ENCODE measurements around the gene CDCP2.

CDCP2 gene

DNA sequence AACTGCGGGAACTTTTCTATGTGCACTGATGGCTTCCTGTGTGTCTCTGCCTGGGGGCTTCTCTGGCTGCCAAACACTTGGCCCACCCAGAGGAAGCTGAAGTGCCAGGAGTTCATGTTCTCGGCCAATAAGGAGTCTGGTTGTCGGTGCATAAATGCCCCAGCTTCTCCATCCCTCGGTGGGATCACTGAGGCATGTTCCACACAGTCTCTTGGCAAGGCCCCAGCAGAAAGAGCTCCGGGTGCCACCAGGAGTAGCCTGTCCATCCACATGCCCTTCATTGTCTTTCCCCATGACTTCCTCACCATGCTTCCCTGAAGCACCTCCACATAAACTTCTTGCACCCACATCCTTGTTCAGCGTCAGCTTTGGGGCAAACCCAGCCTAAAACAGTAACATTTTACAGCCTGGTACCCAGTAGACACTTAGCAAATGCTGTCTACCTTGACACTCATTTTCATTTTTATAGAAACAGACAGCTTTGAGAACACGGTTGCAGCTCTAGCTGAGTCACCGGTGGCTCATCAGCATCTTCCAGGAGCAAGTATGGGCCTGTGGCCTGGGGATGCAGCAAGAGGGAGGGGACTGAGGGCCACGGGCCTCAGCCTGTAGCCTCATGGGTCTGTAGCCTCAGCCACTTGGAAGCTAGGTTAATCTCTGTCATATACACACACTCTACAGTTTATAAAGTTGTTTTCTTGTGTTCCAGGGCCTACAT, 14.8 kb upstream of the CDCP2 start:
- DNase-seq, result no peak

DNA sequence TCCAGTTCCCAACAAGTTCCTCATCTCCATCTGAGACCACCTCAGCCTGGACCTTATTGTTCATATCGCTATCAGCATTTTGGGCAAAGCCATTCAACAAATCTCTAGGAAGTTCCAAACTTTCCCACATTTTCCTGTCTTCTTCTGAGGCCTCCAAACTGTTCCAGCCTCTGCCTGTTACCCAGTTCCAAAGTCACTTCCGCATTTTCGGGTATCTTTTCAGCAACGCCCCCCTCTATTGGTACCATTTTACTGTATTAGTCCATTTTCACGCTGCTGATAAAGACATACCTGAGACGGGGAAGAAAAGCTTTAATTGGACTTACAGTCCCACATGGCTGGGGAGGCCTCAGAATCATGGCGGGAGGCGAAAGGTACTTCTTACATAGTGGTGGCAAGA, 13.6 kb upstream of the CDCP2 start:
- DNase-seq, result peak in 1 of 2 donors; percentile 29

DNA sequence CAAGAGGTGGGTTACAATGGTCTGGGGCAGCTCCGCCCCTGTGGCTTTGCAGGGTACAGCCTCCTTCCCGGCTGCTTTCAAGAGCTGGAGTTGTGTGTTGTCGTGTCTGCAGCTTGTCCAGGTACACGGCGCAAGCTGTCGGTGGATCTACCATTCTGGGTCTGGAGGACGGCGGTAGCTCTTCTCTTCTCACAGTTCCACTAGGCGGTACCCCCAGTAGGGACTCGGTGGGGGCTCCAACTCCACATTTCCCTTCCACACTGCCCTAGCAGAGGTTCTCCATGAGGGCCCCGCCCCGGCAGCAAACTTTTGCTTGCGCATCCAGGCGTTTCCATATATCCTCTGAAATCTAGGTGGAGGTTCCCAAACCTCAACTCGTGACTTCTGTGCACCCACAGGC, 12.3 kb upstream of the CDCP2 start:
- no peak for DNase-seq

DNA sequence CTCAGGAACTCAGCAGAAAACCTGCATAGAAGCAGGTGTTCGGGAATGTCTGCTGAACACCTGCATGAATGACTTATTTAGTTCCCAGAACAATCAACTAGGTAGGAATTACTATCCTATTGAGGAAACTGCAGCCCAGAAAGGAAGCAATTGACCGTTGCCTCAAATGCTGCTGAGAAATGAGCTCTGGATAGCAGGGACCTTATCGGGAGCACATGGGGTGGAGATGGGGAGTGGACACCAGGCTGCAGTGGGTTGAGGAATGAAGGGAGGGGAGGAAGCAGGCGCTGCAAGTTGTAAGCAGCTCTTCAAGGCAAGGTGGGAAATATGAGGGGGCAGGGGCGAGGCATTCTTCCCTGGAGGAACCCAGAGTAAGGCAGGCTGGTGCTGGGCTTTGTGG, 10.8 kb upstream of the CDCP2 start:
- DNase-seq, result no peak

DNA sequence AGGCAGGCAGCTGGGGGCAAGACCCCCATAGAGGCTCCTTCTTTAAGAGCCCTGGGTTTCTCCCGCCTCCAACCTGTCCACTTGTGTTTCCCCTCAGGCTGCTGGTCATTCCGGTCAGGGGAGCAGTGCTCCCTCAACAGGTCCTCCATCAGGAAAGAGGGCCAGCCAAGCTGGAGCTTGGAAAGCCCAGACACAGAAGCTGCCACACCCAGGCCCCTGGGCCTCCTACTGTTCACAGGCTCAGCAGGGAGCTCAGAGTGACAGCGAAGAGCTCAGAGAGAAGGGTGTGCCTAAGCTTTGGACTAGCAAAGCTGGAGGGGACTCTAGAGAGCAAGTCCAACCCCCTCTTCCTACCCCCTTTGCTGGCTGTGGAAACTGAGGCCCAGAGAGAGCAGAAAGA, 10.3 kb upstream of the CDCP2 start:
- DNase-seq, result no peak

DNA sequence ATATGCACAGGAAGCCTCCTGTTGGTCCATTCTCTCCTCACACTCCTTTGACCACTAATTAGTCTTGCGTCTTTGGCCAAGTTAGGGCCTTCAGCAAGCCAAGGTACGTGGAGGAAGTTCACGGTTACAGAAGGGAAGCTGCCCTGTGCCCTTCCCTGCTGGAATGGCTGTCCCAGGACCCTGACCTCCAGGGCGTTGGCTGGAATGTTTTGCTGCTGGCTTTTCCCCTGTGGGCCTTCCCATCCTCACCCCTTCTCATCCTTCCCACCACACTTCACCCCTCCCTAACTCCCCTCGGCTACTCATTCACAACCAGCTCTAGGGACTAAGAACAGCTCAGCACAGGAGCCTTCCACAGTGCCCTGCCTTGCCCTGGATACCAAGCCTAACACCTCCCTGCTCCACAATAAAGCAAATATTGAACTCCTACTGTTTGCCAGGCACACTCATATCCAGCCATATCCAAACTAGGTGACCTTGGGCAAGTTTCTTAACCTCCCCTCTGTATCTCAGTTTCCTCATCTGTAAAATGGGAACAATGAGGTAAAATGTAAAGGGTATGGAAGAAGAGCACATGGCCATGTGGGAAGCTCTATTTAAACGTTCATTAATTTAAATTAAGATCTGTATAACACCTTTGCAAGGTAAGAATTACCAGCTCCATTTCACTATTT, 8.8 kb upstream of the CDCP2 start:
- no peak for DNase-seq

DNA sequence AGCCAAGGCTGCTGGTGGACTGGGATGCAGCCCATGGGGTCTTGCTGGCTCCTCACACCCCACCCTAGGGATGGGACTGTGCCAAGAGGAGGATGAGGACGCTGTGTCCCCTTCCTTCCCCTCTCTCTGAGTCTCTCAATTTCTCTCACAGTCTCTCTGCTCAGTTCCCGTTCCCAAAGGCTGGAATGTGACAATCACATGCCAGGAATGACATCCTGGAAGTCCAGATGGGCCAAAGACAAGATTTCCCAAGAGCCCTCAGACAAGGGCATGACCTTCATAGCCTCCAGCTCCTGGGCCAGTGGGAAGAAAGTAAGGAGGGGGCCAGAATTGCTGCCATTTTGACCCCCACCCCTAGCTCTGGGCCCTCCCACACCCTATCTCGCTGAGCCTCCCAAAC, 7.6 kb upstream of the CDCP2 start:
- no peak for DNase-seq

DNA sequence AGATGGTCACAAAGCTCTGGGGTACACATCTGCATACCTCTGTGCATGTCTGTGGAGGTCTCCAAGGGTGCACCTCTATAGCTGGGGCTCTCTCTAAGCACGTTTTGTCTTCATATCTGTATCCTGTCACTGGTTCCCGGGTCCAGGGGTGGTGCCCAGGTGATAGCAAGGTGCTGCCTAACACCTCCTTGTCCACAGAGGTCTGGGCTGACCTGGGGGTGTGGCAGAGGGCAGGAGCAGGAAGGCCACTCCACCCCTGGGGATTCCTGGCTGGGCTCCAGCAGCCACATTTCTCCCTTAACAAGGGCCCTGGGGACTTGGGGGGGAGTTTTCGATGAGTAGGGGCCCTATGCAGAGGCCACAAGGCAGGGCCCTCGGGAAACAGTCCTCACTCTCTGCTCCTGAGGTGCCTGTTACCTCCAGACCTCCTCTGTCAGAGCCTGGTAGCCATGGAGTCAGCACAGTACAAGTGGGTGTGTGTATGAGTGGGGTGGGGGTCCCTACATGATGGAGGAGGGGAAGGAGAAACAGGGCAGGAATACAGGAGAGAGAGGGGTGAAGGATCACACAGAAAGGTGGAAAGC, 7.0 kb upstream of the CDCP2 start:
- DNase-seq, result no peak

DNA sequence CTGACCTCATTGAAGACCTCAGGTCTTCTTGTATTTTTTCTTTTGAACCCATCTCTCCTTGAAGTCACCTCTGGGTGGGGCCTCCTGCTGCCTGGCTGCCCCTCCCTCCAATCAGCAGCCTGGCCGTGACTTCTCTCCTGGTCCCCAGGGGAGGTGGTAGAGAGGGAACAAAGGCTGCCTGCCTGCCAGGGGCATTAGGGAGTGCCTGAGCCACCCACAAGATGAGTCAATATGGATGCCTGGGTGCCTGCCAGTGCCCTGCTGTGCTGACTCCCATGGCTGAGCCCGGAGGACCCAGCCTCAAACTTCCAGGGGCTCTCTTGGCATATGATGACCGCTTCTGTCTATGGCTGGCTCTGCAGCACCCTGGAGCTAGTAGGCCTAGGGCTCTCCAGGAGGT, 5.3 kb upstream of the CDCP2 start:
- no peak for DNase-seq

DNA sequence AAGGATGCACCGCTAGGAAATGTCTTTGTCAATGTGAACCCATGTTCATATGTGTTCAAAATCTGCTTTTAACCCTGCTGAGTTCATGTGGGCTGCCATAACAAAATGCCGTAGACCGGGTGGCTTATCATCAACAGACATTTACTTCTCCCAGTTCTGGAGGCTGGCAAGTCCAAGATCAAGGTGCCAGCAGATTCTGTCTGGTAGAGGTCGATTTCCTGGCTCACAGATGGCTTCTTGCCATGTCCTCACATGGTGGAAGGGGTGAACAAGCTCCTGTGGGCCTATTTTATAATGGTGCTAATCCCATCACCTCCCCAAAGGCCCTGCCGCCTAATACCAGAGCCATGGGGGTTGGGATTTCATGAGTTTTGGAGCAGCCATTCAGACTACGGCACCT, 4.6 kb upstream of the CDCP2 start:
- no peak for DNase-seq

DNA sequence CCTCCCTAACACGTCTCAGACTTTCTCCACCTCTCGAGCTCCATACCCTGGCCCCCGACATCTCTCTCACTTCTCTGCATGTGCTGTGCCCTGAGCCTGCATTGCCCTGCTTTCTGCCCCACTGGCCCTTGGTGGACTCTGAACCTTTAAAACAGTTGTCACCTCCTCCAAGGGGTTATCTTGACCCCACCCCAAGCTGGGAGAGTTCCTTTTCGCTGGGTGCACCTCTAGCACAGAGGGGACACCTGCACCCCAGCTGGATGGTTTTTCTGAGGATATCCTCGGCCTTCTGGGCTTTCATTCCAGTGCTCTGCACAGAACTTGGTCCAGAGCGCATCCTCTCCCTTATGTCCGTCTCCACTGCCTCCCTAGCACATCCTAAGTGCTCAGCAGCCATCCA, 4.2 kb upstream of the CDCP2 start:
- no peak for DNase-seq

DNA sequence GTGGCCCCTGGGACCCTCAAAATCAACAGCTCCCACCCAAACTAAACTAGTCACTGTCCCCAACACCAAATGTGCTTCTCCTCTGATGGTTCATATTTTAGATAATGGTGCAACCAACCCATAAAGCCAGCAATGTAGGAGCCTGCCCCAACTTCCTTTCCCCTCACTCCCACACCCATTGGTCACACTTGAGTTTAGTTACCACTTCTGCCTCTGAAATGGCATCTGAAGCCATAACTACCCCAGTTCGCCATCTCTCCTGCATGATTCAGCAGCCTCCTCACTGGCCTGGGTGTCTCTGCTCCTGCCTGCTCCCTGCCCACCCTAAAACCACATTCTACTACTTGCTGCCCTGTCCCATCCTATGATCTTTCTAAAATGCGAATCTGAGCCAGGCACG, 3.4 kb upstream of the CDCP2 start:
- peak; percentile 62 to 86 for DNase-seq

DNA sequence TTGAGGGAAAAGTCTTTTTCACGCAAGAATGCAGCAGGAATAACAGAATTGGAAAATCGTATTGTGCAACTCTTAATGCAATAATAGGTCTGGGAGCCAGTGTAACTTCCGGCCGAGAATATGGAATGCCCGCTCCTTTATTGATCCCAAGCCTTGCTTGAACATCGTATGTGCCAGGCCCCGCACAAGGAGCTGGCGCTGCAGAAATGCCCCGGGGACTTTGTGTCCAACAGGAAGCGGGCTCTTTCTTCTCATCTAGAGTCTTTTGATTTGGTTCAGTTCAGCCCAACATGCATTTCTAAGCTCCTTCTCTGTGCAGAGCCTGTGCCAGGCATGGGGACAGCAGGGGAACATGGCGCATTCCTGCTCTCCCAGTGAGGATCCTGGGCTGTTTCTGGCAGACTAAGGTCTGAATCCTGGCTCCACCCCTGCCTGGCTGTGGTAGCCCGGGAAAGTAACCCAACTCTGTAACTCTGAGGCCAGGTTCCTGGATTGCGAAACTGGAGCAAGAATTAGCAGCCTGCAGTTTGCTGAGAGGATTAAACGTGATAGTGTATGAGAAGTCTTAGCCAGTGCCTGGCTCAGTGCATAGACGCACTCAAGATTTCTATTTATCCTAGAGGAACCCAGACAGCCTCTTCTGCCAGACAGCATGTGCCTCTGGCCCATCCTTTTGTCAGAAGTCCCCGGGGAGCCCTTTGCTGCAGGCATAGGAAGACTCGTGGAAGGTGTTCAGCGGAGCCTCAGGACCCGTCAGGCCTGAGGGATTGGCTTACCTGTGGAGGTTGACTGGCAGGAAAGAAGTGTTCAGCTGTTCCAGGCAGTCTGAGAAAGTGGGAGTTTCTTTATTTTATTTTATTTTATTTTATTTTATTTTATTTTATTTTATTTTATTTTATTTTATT, 987 bp upstream of the CDCP2 start:
- peak in 1 of 2 donors; percentile 17 for DNase-seq

DNA sequence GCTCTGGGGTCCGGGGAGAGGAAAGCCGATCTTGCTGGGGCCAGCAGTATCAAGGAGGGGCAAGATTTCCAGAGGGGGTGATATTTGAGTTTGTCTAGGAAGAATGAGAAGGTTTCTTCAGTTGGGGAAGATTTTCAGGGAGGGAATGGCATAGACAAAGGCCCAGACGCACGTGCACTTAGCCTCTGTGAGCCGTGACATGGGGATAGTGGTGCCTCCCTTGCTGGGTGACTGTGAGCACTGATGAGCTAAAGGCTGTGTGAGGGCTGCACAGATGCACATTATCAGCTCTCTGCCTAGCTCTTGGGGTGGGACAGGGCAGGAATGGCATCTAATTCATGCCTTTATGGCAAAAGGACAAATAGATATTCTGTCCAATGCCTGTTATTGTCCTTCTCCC, 1.8 kb downstream of the CDCP2 start:
- no peak for DNase-seq

DNA sequence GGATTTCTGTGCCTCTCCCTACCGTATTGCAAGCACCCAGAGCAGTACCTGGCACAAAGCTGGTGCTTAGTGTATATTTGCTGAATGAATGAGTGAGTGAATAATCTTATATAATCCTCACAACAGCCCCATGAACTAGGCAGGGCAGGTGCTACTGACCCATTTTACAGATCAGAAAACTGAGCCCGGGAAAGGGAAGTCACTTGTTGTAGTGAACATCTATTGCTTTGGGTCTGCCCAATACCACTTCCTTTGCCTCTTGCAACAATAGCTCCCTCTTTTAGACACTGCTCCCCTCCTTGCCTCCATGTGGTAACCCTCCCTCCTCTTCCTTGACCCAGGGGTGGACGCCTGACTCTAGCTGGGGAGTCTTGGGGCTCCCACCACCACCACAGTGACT, 3.1 kb downstream of the CDCP2 start:
- DNase-seq, result no peak

DNA sequence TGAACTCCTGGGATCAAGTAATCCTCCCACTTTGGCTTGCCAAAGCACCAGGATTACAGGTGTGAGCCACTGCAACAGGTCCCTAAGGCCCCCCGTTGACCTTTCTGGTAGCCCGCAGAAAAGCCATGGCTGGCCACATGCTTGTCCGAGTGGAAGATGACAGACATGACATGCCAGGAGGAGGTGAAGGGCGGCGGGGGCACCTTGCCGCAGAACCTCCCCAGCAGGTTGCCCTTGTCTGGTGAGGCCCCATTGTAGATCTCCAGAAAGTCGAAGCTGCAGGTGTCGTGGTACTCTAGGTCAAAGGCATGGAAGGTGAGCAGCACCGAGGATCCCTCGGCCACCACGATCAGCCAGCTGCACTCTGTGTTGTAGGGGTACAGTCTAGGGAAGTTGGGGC, 8.4 kb downstream of the CDCP2 start:
- no peak for DNase-seq

DNA sequence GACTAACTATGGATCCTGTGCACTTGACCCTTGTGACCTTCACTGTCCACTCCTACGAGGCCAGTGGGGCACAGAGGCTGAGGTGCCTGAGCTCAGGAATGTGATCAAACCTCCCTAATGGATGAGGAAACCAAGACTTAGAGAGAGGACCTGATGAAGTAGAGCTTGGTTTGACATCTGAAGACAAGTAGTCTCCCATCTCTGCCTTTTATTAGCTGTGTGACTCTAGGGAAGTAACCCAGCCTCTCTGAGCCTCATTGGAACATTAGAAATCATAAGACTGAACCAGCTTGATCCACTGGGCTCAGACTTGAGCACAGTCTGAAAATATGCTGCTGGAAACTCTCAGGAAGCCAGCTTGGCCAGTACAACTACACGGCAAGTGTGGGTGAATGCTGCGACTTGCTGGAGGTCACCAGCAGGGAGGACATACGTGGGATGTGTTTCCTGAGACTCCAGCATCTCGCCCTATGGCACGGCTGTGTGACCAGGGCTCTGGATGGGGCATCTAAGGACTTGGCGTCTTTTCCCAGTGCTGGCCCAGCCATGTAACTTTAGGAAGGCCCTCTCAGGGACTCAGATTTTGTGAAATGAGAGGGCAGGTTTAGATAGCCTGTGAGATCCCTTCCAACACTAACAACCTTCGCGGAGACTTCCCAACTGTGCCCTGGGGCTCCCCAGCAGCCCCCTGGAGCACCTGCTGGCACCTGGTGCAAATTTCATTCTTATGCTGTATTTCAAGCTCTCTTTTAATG, 10.5 kb downstream of the CDCP2 start:
- no peak for DNase-seq

DNA sequence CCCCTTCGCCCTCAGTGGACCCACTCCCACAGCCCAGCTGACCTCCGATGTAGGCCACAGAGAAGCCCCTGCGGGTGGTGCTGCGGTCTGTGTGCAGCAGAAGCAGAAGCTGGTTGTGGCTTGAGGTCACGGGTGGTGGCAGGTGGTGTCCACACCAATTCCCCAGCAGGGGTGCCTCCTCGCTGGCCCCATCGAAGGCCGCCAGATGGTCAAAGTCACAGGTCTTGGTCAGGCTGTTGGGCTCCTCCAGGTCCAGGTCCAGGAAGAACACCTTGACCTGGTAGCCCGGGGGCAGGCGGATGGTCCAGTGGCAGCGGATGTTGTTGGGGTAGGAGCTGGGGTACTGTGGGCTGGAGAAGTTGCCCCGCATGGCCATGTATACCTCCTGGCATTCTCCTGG, 13.1 kb downstream of the CDCP2 start:
- no peak for DNase-seq

DNA sequence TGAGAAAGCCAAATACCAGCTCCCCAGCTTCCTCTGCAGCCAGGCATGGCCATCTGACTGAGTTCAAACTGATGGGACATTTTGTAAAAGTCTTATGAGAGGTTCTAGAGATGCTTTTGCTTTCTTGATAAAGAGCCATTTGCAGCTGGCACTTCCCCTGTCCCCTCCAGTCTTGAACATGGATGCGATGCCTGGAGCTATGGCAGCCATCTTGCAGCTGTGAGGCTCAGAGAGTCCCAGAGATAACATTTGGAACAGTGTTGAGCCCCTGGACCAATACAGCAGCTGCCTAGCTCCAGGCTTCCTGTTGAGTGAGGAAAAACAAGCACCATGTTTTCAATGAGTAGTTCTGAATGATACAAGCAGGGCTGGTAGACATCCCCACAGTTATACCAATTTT, 13.8 kb downstream of the CDCP2 start:
- no peak for DNase-seq

DNA sequence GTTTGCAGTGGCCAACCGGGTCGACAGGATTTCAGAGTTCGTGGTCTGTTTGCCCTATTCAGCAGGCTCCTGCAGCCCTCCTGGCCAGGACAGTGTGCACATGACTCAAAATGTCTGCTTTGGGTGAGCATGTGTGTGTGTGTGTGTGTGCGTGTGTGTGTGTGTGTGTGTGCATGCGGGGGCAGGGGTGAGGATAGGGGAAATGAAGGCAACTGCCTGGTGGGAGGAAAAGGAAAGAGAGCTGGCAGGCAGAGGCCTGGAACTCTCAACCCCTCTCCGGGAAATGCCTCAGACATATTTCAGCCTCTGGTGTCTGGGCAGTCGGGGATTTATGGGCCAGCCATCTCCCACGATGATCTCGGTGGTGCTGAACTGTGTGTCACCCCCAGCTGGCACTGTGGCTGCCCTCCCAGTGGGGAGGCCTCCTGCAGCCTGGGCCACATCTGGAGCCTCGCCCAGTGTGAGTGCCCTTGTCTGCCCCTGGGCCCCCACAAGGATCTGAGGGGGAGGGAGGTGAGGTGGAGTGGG, 15.2 kb downstream of the CDCP2 start:
- DNase-seq, result no peak

DNA sequence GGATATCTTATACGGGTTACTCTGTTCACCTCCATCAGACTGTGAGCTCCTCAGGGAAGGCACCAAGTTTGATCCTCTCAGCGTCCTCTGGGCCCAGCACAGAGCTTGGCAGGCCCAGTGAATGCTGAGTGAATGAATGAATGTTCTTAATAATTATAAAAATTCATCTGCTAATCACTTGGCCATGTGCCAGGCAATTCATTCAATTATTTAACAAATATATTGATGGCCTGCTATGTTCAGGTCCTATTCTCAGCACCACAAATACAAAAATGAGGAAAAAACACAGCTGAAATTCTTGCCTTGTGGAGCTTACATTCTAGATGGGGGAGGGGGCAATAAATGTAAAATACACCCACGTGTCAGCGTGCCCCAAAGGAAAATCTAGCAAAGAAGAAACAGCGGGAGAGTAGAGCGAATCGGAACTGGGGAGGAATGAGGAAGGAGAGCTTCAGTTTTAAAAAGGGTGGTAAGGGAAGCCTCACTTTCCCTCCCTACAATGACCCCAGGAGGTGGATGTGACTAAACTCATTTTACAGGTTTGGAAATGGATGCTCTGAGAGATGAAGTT, 15.8 kb downstream of the CDCP2 start:
- no peak for DNase-seq

DNA sequence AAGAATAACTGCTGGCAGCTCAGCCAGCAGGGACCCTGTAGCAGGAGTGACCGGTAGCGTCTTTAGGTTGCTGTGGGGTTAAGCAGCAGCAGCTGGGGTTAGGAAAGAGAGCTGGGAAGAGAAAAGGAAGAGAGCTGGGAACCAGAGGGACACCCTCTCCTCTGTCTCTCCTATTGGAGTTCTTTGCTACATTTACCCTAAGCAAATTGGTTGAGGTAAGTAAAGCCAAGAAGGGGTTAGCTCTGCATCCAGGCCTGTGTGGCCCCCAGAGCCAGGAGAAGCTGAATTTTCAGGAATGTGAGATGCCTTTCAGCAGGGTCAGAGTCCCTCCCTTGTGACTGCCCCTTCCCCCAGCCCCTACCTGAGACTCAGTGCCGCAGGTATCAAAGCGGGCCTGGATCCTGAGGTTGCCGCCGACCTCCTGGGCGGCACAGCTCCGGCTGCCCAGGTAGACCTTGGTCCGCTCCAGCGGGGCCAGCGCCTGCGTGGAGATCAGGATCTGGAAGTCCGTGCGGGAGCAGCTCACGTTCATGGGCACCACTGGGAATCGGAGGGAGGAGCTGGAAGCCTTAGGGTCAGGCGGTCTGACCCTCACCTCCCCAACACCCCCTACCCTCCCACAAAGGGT, 16.4 kb downstream of the CDCP2 start:
- DNase-seq, result no peak
